Large intestine (tissue), 12 donors: ENCODE results near the gene TMEM178B. TPM values are rescaled to one million over a fixed set of nuclear protein-coding genes. Genes with fewer than 3 reads are reported as not detected.
A peak's percentile ranks its signal among the peaks of the same experiment; 100 is the strongest.
"Not testable (repeated sequence)": the region's sequence is repeated elsewhere in the genome, so short reads cannot be mapped to it uniquely, and the experiment has no call there.

Source experiments
- DNase-seq, 2 donors: peaks; one replicate each; pipeline versions ENCODE4 v3.0.0 to v3.0.0-alpha.2; 2013
- H3K27ac ChIP-seq: one replicate; pipeline ENCODE4 v1.5.1; 2013; ENCODE audit warnings: low read length
- H3K27me3 ChIP-seq: 2 replicates; pipeline ENCODE4 v1.6.1; 2013; ENCODE audit warnings: low read length; ENCODE audit not compliant: control insufficient read depth, insufficient read depth
- H3K36me3 ChIP-seq: 2 replicates; pipeline ENCODE4 v1.6.1; 2013; ENCODE audit warnings: low read length; ENCODE audit not compliant: control insufficient read depth, insufficient read depth
- H3K4me1 ChIP-seq: one replicate; pipeline ENCODE4 v1.6.1; 2013; ENCODE audit warnings: low read length; ENCODE audit not compliant: control insufficient read depth, insufficient read depth
- H3K4me3 ChIP-seq: one replicate; pipeline ENCODE4 v1.5.1; 2013; ENCODE audit warnings: low read length
- H3K9me3 ChIP-seq: one replicate; pipeline ENCODE4 v1.6.1; 2013; ENCODE audit warnings: mild to moderate bottlenecking, low read depth, low read length, moderate library complexity; ENCODE audit not compliant: control insufficient read depth
- WGBS: methylation state at CpG from one replicate; pipeline ENCODE4 v1.1.5; 2013; ENCODE audit warnings: low lambda C conversion rate; ENCODE audit not compliant: insufficient coverage; 5-methylcytosine and 5-hydroxymethylcytosine counted together
- long read RNA-seq, 11 donors: transcript quantifications; one replicate each; lab custom pipeline, GENCODE V29; 2026
- polyA plus RNA-seq: library from polyadenylated mRNA; unstranded; fragments of 120-200 nt; gene quantifications from one replicate; pipeline ENCODE4 v1.2.1, GENCODE V29; 2013

TMEM178B gene
- 2.2 TPM for polyA plus RNA-seq
- long read RNA-seq, donor 1: 0 reads
- long read RNA-seq, donor 2: 0 reads
- long read RNA-seq, donor 3: 0 reads
- long read RNA-seq, donor 4: 0 reads
- long read RNA-seq, donor 5, partial matches to known transcripts: 0 of 1 reads
- long read RNA-seq, donor 5, other reads (novel, unspliced or antisense): 0 of 1 reads
- long read RNA-seq, donor 6: 0 reads
- long read RNA-seq, donor 7, partial matches to known transcripts: 0 of 1 reads
- long read RNA-seq, donor 7, other reads (novel, unspliced or antisense): 0 of 1 reads
- long read RNA-seq, donor 8: 0 reads
- long read RNA-seq, donor 9: 0 reads
- long read RNA-seq, donor 10: 0 reads
- long read RNA-seq, donor 11: 0 reads

DNA sequence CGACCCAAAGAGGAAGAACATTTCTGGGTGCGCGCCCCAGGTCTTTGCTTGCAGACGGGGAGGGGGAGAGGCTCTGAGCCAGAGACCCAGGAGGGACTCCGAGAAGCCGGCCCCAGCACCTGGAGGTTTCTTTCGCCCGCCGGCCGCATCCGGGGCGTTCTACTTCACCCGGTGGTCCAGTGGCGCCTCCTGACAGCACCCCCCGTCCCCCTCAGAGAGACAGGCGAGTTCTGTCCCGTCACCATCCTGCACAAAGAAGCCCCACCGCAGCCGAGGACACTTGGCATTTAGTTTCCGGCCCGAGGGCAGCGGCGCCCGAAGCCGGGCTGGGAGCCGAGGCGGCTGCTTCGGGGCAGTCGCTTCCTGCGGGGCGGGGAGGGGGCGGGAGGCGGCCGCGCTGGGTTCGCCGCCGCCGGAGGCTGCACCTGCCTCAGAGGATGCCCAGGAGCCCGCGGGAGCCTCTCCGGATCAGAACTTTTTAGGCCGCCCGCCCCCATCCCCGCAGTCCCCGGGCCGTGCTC lies at the start of gene TMEM178B:
TSS of gene TMEM178B (plus strand) at position 424 of the 521 bp plus-strand sequence.
- peak within 1 kb of the TSS; percentile 35 for H3K4me3 ChIP-seq
- no peak within 1 kb of the TSS for H3K27ac ChIP-seq
- H3K27me3 ChIP-seq: peaks cover 79% of the 10 kb centered on the region
- H3K9me3 ChIP-seq: peaks cover 4% of the 10 kb centered on the region
- no peaks in the 10 kb centered on the region for H3K36me3 ChIP-seq
- DNase-seq: no peak
- no CpG with 5 or more reads among the region's 47 CpGs for WGBS
- peaks cover 11% of the 10 kb centered on the region for H3K4me1 ChIP-seq

DNA sequence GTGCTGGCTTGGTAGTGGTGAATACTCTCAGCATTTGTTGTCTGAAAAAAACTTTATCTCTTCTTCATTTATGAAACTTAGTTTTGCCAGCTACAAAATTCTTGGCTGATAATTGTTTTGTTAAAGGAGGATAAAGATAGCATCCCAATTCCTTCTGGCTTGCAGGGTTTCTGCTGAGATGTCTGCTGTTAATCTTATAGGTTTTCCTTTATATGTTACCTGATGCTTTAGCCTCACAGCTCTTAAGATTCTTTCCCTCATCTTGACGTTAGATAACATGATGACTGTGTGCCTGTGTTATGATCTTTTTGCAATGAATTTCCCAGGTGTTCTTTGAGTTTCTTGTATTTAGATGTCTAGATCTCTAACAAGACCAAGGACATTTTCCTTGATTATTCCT lies 49.2 kb upstream of the TMEM178B start:
- 80% methylated on average over 1 of the region's 1 CpG for WGBS
- Histone ChIP-seq H3K36me3 (no peaks in the 10 kb centered on the region), H3K27ac (no peak overlapping the region), H3K4me1 (no peaks in the 10 kb centered on the region), H3K9me3 (peaks cover 6% of the 10 kb centered on the region), H3K4me3 (no peak overlapping the region), H3K27me3 (peaks cover under 1% of the 10 kb centered on the region)
- no peak for DNase-seq

DNA sequence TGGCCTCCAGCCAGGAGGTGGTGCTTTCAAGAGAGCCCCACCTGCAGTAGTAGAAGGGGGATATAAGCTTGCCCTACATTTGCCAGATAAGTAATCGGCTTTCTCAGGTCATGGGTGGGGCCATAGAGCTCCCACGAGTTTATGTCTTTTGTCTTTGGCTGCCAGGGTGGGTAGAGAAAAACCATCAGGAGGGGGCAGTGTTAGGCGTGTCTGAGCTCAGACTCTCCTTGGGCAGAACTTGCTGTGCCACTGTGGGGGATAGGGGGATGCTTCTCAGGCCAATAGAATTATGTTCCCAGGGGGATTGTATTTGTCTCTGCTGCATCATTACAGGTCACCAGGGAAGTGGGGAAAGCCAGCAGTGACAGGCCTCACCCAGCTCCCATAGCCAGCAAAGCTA lies 46.8 kb upstream of the TMEM178B start:
- Histone ChIP-seq H3K4me1 (no peaks in the 10 kb centered on the region), H3K36me3 (no peaks in the 10 kb centered on the region), H3K27ac (no peak overlapping the region), H3K4me3 (no peak overlapping the region), H3K9me3 (peaks cover 6% of the 10 kb centered on the region), H3K27me3 (no peaks in the 10 kb centered on the region)
- DNase-seq: no peak
- WGBS: no CpG with 5 or more reads among the region's 3 CpGs

DNA sequence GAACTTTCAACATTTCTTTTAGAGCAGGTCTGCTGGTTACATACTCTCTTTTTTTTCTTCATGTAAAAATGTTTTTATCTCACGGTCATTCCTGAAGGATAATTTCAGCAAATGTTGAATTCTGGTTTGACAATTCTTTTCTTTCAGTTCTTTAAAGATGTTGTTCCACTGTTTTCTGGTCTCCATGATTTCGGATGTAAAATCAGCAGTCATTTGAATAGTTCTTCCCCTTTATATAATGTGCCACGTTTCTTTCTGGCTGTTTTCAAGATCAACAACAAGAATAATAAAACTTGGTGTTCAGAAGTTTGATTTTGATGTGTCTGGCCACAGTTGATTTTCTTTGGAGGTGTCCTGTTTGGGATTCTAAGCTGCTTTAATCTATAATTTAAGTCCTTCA lies 45.1 kb upstream of the TMEM178B start:
- Histone ChIP-seq H3K9me3 (peaks cover 6% of the 10 kb centered on the region), H3K4me3 (no peak overlapping the region), H3K4me1 (no peaks in the 10 kb centered on the region), H3K36me3 (no peaks in the 10 kb centered on the region), H3K27me3 (no peaks in the 10 kb centered on the region), H3K27ac (no peak overlapping the region)
- WGBS: 82% methylated on average over 1 of the region's 3 CpGs
- DNase-seq: no peak

DNA sequence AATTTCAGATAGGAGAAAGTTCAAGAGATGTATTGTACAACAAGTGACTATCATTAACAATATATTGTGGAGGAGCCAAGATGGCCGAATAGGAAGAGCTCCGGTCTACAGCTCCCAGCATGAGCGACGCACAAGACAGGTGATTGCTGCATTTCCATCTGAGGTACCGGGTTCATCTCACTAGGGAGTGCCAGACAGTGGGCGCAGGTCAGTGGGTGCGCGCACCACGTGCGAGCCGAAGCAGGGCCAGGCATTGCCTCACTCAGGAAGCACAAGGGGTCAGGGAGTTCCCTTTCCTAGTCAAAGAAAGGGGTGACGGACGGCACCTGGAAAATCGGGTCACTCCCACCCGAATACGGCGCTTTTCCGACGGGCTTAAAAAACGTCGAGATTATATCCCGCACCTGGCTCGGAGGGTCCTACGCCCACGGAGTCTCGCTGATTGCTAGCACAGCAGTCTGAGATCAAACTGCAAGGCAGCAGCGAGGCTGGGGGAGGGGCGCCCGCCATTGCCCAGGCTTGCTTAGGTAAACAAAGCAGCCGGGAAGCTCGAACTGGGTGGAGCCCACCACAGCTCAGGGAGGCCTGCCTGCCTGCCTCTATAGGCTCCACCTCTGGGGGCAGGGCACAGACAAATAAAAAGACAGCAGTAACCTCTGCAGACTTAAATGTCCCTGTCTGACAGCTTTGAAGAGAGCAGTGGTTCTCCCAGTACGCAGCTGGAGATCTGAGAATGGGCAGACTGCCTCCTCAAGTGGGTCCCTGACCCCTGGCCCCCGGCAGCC lies 41.1 kb upstream of the TMEM178B start:
- not testable (repeated sequence) for DNase-seq, H3K4me1 ChIP-seq, H3K9me3 ChIP-seq, H3K27ac ChIP-seq, H3K27me3 ChIP-seq, H3K4me3 ChIP-seq, H3K36me3 ChIP-seq
- 100% methylated on average over 1 of the region's 33 CpGs for WGBS

DNA sequence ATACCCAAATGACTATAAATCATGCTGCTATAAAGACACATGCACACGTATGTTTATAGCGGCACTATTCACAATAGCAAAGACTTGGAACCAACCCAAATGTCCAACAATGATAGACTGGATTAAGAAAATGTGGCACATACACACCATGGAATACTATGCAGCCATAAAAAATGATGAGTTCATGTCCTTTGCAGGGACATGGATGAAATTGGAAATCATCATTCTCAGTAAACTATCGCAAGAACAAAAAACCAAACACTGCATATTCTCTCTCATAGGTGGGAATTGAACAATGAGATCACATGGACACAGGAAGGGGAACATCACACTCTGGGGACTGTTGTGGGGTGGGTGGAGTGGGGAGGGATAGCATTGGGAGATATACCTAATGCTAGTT lies 35.8 kb upstream of the TMEM178B start:
- H3K4me3 ChIP-seq, DNase-seq, H3K9me3 ChIP-seq, H3K27me3 ChIP-seq, H3K27ac ChIP-seq, H3K36me3 ChIP-seq, H3K4me1 ChIP-seq: not testable (repeated sequence)
- WGBS: no CpG with 5 or more reads among the region's 3 CpGs

DNA sequence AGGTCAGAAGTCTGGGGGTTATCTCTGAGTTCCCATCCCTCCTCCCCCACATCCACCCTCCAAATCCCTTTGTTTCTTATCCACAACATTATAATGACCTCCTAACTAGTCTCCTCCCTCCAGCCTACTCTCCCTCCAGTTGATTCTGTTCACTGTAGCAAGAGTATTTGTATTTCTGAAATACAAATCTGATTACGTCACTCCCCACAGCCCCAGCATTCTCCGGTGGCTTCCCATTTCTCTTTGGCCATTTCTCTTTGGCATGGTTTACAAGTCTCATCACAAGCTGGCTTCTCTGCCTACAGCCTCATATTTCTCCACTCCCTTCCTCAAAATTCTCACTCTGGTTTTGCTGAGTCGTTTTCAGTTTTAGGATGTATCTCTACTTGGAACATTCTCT lies 34.5 kb upstream of the TMEM178B start:
- H3K4me3 ChIP-seq: no peak overlapping the region
- no peak overlapping the region for H3K27ac ChIP-seq
- H3K4me1 ChIP-seq: no peaks in the 10 kb centered on the region
- H3K36me3 ChIP-seq: no peaks in the 10 kb centered on the region
- no peaks in the 10 kb centered on the region for H3K9me3 ChIP-seq
- no peaks in the 10 kb centered on the region for H3K27me3 ChIP-seq
- no peak for DNase-seq
- 65% methylated on average over 2 of the region's 3 CpGs for WGBS

DNA sequence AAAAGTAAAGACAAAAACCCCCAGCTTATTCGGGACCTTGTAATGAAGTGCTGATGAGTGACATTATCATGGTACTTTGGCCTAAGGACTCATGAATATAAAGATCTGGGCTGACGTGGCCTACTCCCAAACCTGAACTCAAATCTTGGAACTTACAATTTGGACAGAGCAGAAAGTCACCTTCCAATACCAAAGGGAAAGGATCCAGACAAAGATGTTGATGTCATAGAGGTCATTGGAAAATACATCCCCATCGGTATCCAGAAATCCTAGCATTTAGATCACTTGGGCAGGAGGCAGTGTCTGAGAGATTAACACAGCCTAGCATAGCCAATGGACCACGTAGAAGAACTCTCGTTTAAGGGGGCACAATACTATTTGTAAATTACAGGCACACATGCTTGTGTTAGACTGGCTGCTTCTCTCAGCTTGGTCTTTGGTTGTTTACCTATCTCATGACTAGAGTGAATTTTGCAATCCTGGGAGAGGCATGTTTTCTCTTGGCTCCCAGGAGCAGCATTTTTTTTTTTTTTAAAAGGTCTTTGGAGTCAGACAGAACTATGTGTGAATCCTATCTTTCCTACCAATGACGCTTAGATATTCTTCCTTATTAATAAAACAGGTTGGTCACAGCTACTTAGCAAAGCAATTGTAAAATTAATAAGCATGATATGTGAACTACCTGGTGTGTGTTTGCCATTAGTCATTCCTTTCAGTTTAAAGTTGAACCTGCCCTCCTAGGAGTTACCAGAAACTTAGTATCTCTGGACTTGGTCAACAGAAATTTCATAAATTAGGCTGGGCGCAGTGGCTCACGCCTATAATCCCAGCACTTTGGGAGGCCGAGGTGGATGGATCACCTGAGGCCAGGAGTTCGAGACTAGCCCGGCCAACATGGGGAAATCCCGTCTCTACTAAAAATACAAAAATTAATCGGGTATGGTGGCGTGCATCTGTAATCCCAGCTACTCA lies 31.4 kb upstream of the TMEM178B start:
- Histone ChIP-seq H3K4me1 (no peaks in the 10 kb centered on the region), H3K27me3 (no peaks in the 10 kb centered on the region), H3K27ac (no peak overlapping the region), H3K9me3 (no peaks in the 10 kb centered on the region), H3K36me3 (no peaks in the 10 kb centered on the region), H3K4me3 (no peak overlapping the region)
- 96% methylated on average over 5 of the region's 14 CpGs for WGBS
- DNase-seq: peak; percentile 23 to 37

DNA sequence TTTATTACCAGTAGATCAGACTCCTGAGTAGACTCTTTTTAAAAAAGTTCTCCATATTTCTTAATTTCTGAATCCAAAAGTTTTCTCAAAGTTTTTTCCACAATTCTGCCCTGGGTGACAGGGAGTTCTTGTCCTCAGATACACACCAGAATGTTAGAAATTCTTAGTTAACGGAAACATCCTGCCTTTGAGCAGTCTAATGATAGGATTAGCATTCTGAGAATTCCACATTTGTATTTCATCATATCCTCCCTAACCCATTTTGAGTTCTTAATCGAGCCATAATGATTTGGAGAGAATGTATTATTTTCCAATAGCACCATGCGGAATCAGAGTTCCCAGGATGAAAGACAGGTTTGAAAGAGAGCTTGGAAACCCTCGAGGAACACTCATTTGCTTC lies 30.2 kb upstream of the TMEM178B start:
- H3K27ac ChIP-seq: no peak overlapping the region
- H3K36me3 ChIP-seq: no peaks in the 10 kb centered on the region
- H3K4me3 ChIP-seq: no peak overlapping the region
- no peaks in the 10 kb centered on the region for H3K27me3 ChIP-seq
- no CpG with 5 or more reads among the region's 4 CpGs for WGBS
- no peaks in the 10 kb centered on the region for H3K9me3 ChIP-seq
- DNase-seq: no peak
- H3K4me1 ChIP-seq: no peaks in the 10 kb centered on the region
